IMR-90 (cell line): ENCODE results near the gene DOCK6. TPM values are rescaled to one million over a fixed set of nuclear protein-coding genes. Genes with fewer than 3 reads are reported as not detected.

Experiments used
- ATAC-seq: fragments of 200-7000 bp; cut with Tn5 transposase; 2 replicates; pipeline ENCODE4 v1.9.1; 2020; ENCODE audit warnings: low read depth, mild to moderate bottlenecking, moderate library complexity
- BruUV-seq: library from RNA; stranded (reverse); fragments of 400-500 nt; replicated peaks from 2 replicates; lab custom pipeline; 2021; lab: Mats Ljungman, UMichigan
- CTCF ChIA-PET: fragments of 300-600 bp; formaldehyde crosslinking; extraction: SDS; loops from one replicate; lab custom pipeline; 2021; ENCODE audit warnings: antibody characterized with exemption; lab: Yijun Ruan, JAX
- POLR2A ChIA-PET: fragments of 300-600 bp; sonication (Branson Sonifier 250); formaldehyde crosslinking; loops from one replicate; lab custom pipeline; 2022; ENCODE audit warnings: antibody characterized with exemption; ENCODE audit not compliant: unreplicated experiment; lab: Charles Lee
- DNase-seq: peaks from one replicate; pipeline ENCODE4 v3.0.0; 2013
- H2AFZ ChIP-seq: replicated peaks from 2 replicates; pipeline ENCODE3; 2013; ENCODE audit warnings: low read length, mild to moderate bottlenecking; ENCODE audit not compliant: poor library complexity
- H2AK5ac ChIP-seq: 2 replicates; pipeline ENCODE4 v1.6.1; 2013; ENCODE audit warnings: low read depth, low read length, inconsistent platforms
- H2AK9ac ChIP-seq: replicated peaks from 2 replicates; pipeline ENCODE3; 2013; ENCODE audit warnings: mild to moderate bottlenecking, low read depth, low read length, moderate library complexity; ENCODE audit not compliant: poor library complexity
- H2BK120ac ChIP-seq: 2 replicates; pipeline ENCODE4 v1.6.1; 2013; ENCODE audit warnings: low read depth, low read length, inconsistent platforms
- H2BK15ac ChIP-seq: 3 replicates; pipeline ENCODE4 v1.6.1; 2013; ENCODE audit warnings: low read depth, low read length, inconsistent platforms
- H2BK20ac ChIP-seq: 2 replicates; pipeline ENCODE4 v1.6.1; 2013; ENCODE audit warnings: low read depth, mild to moderate bottlenecking, inconsistent platforms, low read length, moderate library complexity
- H2BK5ac ChIP-seq: 2 replicates; pipeline ENCODE4 v1.6.1; 2013; ENCODE audit warnings: mild to moderate bottlenecking, low read depth, low read length, inconsistent platforms; ENCODE audit not compliant: poor library complexity, severe bottlenecking
- H3K14ac ChIP-seq: replicated peaks from 2 replicates; pipeline ENCODE4 v1.6.1; 2013; ENCODE audit warnings: low read depth, low read length, inconsistent platforms
- H3K18ac ChIP-seq: 2 replicates; pipeline ENCODE4 v1.6.1; 2013; ENCODE audit warnings: low read depth, low read length, control low read depth
- H3K23ac ChIP-seq: 2 replicates; pipeline ENCODE4 v1.6.1; 2013; ENCODE audit warnings: low read depth, low read length, inconsistent platforms
- H3K27ac ChIP-seq: 2 replicates; pipeline ENCODE4 v1.5.1; 2013; ENCODE audit warnings: mild to moderate bottlenecking, control low read depth, low read length; ENCODE audit not compliant: insufficient read depth
- H3K27me3 ChIP-seq: 2 replicates; pipeline ENCODE4 v1.6.1; 2013; ENCODE audit warnings: low read length; ENCODE audit not compliant: control insufficient read depth, insufficient read depth
- H3K36me3 ChIP-seq: 2 replicates; pipeline ENCODE4 v1.6.1; 2013; ENCODE audit warnings: low read length, mixed read lengths; ENCODE audit not compliant: control insufficient read depth, insufficient read depth
- H3K4ac ChIP-seq: 2 replicates; pipeline ENCODE4 v1.6.1; 2013; ENCODE audit warnings: low read depth, low read length, inconsistent platforms
- H3K4me1 ChIP-seq: 2 replicates; pipeline ENCODE4 v1.6.1; 2013; ENCODE audit warnings: low read length, mixed read lengths; ENCODE audit not compliant: control insufficient read depth, insufficient read depth
- H3K4me2 ChIP-seq: 2 replicates; pipeline ENCODE4 v1.6.1; 2013; ENCODE audit warnings: low read depth, mild to moderate bottlenecking, control low read depth, low read length, moderate library complexity
- H3K4me3 ChIP-seq: 2 replicates; pipeline ENCODE4 v1.5.1; 2013; ENCODE audit warnings: low read depth, mild to moderate bottlenecking, control low read depth, low read length, moderate library complexity; ENCODE audit not compliant: insufficient read depth
- H3K56ac ChIP-seq: 2 replicates; pipeline ENCODE4 v1.6.1; 2013; ENCODE audit warnings: low read length, inconsistent platforms; ENCODE audit not compliant: insufficient read depth; ENCODE audit errors: extremely low read depth
- H3K79me1 ChIP-seq, 2 experiments: 2 replicates each; pipeline ENCODE4 v1.6.1; 2013; ENCODE audit warnings: low read length in 2 of 2, inconsistent platforms in 1 of 2, low read depth in 1 of 2
- H3K9ac ChIP-seq: 2 replicates; pipeline ENCODE4 v1.6.1; 2013; ENCODE audit warnings: low read depth, low read length, control low read depth
- H3K9me1 ChIP-seq: 2 replicates; pipeline ENCODE4 v1.6.1; 2013; ENCODE audit warnings: low read length, inconsistent platforms; ENCODE audit not compliant: insufficient read depth
- H3K9me3 ChIP-seq: 2 replicates; pipeline ENCODE4 v1.6.1; 2013; ENCODE audit warnings: low read length; ENCODE audit not compliant: control insufficient read depth, insufficient read depth
- H4K20me1 ChIP-seq: 2 replicates; pipeline ENCODE4 v1.6.1; 2013; ENCODE audit warnings: low read length, inconsistent platforms; ENCODE audit not compliant: insufficient read depth
- H4K5ac ChIP-seq: 2 replicates; pipeline ENCODE4 v1.6.1; 2013; ENCODE audit warnings: mild to moderate bottlenecking, low read depth, low read length, control low read depth
- H4K8ac ChIP-seq, 2 experiments: 2 replicates each; pipeline ENCODE4 v1.6.1; 2013; ENCODE audit warnings: low read depth in 2 of 2, low read length in 2 of 2, control low read depth in 1 of 2, inconsistent platforms in 1 of 2
- H4K91ac ChIP-seq: 2 replicates; pipeline ENCODE4 v1.6.1; 2013; ENCODE audit warnings: low read depth, low read length, inconsistent platforms; ENCODE audit not compliant: insufficient read depth
- CTCF ChIP-seq: conservative IDR thresholded peaks from 2 replicates; pipeline ENCODE4 v1.5.1; 2012; ENCODE audit warnings: mild to moderate bottlenecking, low read depth, low read length, improper control_type of control experiment
- ELK1 ChIP-seq: fragments of 150-350 bp; IDR thresholded peaks from 2 replicates; pipeline ENCODE4 v1.6.1; 2016; ENCODE audit warnings: low read depth, mild to moderate bottlenecking, low read length, moderate library complexity, borderline replicate concordance
- MAZ ChIP-seq: IDR thresholded peaks from 2 replicates; pipeline ENCODE4 v1.6.1; 2012; ENCODE audit warnings: low read depth, mild to moderate bottlenecking, low read length, improper control_type of control experiment, moderate library complexity, borderline replicate concordance
- MXI1 ChIP-seq: IDR thresholded peaks from 2 replicates; pipeline ENCODE4 v1.6.1; 2012; ENCODE audit warnings: low read depth, mild to moderate bottlenecking, low read length, moderate library complexity, borderline replicate concordance
- NFE2L2 ChIP-seq: fragments of 150-350 bp; IDR thresholded peaks from 2 replicates; pipeline ENCODE4 v1.6.1; 2016; ENCODE audit warnings: low read depth, mild to moderate bottlenecking, low read length
- RCOR1 ChIP-seq: IDR thresholded peaks from 2 replicates; pipeline ENCODE4 v1.6.1; 2012; ENCODE audit warnings: mild to moderate bottlenecking, low read length, improper control_type of control experiment; ENCODE audit not compliant: insufficient replicate concordance
- SMC3 ChIP-seq: fragments of 150-350 bp; IDR thresholded peaks from 2 replicates; pipeline ENCODE4 v1.6.1; 2016; ENCODE audit warnings: low read depth, mild to moderate bottlenecking, antibody characterized with exemption, low read length, moderate library complexity
- USF2 ChIP-seq: fragments of 150-350 bp; IDR thresholded peaks from 2 replicates; pipeline ENCODE4 v1.6.1; 2017; ENCODE audit warnings: mild to moderate bottlenecking, antibody characterized with exemption, low read length, low read depth
- WGBS, 2 experiments: methylation state at CpG; one replicate each; pipeline versions ENCODE4 v1.1.5 to v1.1.7; 2013; ENCODE audit warnings: missing lambda C conversion rate in 2 of 2; ENCODE audit not compliant: insufficient read length in 1 of 2; ENCODE audit errors: extremely low coverage in 2 of 2; 5-methylcytosine and 5-hydroxymethylcytosine counted together
- dilution Hi-C: fragments of 300-500 bp; cut with HindIII; formaldehyde crosslinking; loops from one replicate; pipeline ENCODE4 v1.14.3; 2018; ENCODE audit warnings: low sequenced_read_pairs; ENCODE audit not compliant: unreplicated experiment
- in situ Hi-C: fragments of 300-500 bp; cut with MboI; formaldehyde crosslinking; loops from 3 replicates; pipeline ENCODE4 v1.14.3; 2019; ENCODE audit warnings: low sequenced_read_pairs, inconsistent platforms, mixed read lengths
- intact Hi-C: fragments of 100-400 bp; cut with micrococcal nuclease; formaldehyde crosslinking; loops from 2 replicates; pipeline ENCODE4 v1.10.0; 2022
- polyA plus RNA-seq, 3 experiments: library from polyadenylated mRNA; depleted of rRNA; stranded (reverse); fragments of >200 nt; gene quantifications; 2 replicates each; pipeline ENCODE4 v1.2.3, GENCODE V29; 2012; ENCODE audit warnings: low replicate concordance in 1 of 3
- total RNA-seq: library from RNA; depleted of rRNA; stranded (reverse); fragments of >200 nt; gene quantifications from 2 replicates; pipeline ENCODE4 v1.2.3, GENCODE V29; 2012

Gene DOCK6
- total and polyA plus RNA-seq, 2 of the 4 experiments (the other 2 are of a cell fraction) = 5.0 to 18.4 TPM

- Histone ChIP-seq H3K79me1 (peaks cover 4 to 12% of the 10 kb centered on the region in 2 experiments; a peak in 1 of 4 replicates), H3K18ac (no peak overlapping the region), H2AK9ac (no peak overlapping the region), H3K4me1 (peaks cover 6% of the 10 kb centered on the region), H2AFZ (peak overlapping the region; percentile 41), H3K27me3 (no peaks in the 10 kb centered on the region; the same call in 1 of the 2 replicates), H2BK20ac (no peak overlapping the region), H4K5ac (no peak overlapping the region), H4K8ac (no peak overlapping the region), H4K20me1 (no peaks in the 10 kb centered on the region), H3K27ac (no peak overlapping the region), H3K9me1 (peaks cover 6% of the 10 kb centered on the region), H3K23ac (no peak overlapping the region), H3K4ac (no peak overlapping the region), H3K4me2 (no peak overlapping the region), H3K9ac (no peak overlapping the region), H3K36me3 (no peaks in the 10 kb centered on the region), H3K56ac (no peak overlapping the region), H4K91ac (no peak overlapping the region), H3K14ac (no peak overlapping the region), H2BK15ac (no peak overlapping the region), H3K4me3 (no peak overlapping the region), H3K9me3 (no peaks in the 10 kb centered on the region), H2AK5ac (no peak overlapping the region), H2BK120ac (no peak overlapping the region), H2BK5ac (no peak overlapping the region)
- no peak for DNase-seq
- ChIA-PET CTCF (no interaction called here), POLR2A (no interaction called here)
- dilution Hi-C loops (no loop called here), in situ Hi-C loops (no loop called here), intact Hi-C loops (no loop called here)
- BruUV-seq = no TSS peak
- TF ChIP-seq USF2 (no peak), CTCF (no peak), MAZ (no peak), NFE2L2 (no peak), MXI1 (no peak), ELK1 (no peak), SMC3 (no peak), RCOR1 (no peak)
- no CpG with 5 or more reads among the region's 6 CpGs for WGBS, 2 experiments
- ATAC-seq = no peak
Measured at GRCh38 chr19:11263726-11264125, 1.4 kb upstream of the DOCK6 start.
